ENCODE data around the gene KRT79. TPM values are rescaled to one million over a fixed set of nuclear protein-coding genes. Genes with fewer than 3 reads are reported as not detected.

KRT79 gene
- total and polyA plus RNA-seq, 9 of the 15 experiments (the other 6 are each of a cell fraction or from before 2014, with no cell fraction given), result 0.03 to 2.3 (median 0.23) TPM; not detected in 2

DNA sequence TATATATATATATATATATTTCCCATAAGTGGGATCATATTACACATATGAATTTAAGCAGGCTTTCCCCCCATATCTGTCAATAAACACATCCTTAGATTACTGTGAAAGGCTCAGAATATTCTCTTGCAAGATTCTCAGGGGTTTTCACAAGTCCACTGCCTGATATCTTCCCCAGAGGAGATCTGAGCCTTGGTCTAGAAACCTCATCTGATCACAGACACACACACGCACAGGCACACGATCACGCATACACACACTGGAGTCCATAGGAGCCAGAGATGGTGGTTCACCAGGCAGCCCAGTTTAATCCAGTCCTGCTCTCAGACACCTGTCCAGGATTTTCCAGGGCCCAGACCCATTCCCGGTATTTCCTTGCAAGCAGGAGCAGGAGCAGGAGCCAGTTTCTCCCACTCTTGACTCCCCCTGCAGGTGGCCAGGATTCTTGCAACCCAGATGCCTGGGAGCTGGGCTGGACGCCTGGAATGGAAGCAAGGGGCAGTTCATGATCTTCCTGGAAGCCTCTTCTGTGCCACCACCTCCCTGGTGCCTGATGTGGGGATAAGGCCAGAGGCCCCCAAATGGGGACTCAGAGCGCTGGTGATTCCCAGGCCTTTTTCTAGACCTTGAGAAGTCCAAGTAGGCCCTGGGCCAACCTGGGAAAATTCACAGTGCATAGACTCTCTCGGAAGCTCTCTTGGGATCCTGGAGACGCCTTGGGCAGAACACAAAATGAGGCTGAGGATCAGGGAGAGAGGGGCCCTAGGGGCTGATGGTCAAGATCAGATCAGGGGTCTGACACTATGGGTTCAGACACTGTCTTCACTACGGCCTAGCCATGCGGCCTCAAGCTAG lies 31.2 kb upstream of the KRT79 start (continued):
- TF ChIP-seq MYNN (IDR thresholded peaks at IDR 0.05), result no peak
- TF ChIP-seq MYNN (CRISPR knock-in tag; IDR thresholded peaks at IDR 0.05), result no peak
- TF ChIP-seq, protein P1, sequence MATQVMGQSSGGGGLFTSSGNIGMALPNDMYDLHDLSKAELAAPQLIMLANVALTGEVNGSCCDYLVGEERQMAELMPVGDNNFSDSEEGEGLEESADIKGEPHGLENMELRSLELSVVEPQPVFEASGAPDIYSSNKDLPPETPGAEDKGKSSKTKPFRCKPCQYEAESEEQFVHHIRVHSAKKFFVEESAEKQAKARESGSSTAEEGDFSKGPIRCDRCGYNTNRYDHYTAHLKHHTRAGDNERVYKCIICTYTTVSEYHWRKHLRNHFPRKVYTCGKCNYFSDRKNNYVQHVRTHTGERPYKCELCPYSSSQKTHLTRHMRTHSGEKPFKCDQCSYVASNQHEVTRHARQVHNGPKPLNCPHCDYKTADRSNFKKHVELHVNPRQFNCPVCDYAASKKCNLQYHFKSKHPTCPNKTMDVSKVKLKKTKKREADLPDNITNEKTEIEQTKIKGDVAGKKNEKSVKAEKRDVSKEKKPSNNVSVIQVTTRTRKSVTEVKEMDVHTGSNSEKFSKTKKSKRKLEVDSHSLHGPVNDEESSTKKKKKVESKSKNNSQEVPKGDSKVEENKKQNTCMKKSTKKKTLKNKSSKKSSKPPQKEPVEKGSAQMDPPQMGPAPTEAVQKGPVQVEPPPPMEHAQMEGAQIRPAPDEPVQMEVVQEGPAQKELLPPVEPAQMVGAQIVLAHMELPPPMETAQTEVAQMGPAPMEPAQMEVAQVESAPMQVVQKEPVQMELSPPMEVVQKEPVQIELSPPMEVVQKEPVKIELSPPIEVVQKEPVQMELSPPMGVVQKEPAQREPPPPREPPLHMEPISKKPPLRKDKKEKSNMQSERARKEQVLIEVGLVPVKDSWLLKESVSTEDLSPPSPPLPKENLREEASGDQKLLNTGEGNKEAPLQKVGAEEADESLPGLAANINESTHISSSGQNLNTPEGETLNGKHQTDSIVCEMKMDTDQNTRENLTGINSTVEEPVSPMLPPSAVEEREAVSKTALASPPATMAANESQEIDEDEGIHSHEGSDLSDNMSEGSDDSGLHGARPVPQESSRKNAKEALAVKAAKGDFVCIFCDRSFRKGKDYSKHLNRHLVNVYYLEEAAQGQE (IDR thresholded peaks at IDR 0.05; ENCODE audit: borderline replicate concordance), result peak; percentile 78
- TF ChIP-seq, protein P1 (CRISPR knock-in tag; IDR thresholded peaks at IDR 0.05; ENCODE audit: low read depth), result no peak
- TF ChIP-seq, protein P2, sequence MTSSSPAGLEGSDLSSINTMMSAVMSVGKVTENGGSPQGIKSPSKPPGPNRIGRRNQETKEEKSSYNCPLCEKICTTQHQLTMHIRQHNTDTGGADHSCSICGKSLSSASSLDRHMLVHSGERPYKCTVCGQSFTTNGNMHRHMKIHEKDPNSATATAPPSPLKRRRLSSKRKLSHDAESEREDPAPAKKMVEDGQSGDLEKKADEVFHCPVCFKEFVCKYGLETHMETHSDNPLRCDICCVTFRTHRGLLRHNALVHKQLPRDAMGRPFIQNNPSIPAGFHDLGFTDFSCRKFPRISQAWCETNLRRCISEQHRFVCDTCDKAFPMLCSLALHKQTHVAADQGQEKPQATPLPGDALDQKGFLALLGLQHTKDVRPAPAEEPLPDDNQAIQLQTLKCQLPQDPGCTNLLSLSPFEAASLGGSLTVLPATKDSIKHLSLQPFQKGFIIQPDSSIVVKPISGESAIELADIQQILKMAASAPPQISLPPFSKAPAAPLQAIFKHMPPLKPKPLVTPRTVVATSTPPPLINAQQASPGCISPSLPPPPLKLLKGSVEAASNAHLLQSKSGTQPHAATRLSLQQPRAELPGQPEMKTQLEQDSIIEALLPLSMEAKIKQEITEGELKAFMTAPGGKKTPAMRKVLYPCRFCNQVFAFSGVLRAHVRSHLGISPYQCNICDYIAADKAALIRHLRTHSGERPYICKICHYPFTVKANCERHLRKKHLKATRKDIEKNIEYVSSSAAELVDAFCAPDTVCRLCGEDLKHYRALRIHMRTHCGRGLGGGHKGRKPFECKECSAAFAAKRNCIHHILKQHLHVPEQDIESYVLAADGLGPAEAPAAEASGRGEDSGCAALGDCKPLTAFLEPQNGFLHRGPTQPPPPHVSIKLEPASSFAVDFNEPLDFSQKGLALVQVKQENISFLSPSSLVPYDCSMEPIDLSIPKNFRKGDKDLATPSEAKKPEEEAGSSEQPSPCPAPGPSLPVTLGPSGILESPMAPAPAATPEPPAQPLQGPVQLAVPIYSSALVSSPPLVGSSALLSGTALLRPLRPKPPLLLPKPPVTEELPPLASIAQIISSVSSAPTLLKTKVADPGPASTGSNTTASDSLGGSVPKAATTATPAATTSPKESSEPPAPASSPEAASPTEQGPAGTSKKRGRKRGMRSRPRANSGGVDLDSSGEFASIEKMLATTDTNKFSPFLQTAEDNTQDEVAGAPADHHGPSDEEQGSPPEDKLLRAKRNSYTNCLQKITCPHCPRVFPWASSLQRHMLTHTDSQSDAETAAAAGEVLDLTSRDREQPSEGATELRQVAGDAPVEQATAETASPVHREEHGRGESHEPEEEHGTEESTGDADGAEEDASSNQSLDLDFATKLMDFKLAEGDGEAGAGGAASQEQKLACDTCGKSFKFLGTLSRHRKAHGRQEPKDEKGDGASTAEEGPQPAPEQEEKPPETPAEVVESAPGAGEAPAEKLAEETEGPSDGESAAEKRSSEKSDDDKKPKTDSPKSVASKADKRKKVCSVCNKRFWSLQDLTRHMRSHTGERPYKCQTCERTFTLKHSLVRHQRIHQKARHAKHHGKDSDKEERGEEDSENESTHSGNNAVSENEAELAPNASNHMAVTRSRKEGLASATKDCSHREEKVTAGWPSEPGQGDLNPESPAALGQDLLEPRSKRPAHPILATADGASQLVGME (CRISPR knock-in tag; IDR thresholded peaks at IDR 0.05), result no peak
- TF ChIP-seq TBP (optimal IDR thresholded peaks at IDR 0.05; ENCODE audit: low read depth, low read length), result no peak
- TF ChIP-seq, protein P3, sequence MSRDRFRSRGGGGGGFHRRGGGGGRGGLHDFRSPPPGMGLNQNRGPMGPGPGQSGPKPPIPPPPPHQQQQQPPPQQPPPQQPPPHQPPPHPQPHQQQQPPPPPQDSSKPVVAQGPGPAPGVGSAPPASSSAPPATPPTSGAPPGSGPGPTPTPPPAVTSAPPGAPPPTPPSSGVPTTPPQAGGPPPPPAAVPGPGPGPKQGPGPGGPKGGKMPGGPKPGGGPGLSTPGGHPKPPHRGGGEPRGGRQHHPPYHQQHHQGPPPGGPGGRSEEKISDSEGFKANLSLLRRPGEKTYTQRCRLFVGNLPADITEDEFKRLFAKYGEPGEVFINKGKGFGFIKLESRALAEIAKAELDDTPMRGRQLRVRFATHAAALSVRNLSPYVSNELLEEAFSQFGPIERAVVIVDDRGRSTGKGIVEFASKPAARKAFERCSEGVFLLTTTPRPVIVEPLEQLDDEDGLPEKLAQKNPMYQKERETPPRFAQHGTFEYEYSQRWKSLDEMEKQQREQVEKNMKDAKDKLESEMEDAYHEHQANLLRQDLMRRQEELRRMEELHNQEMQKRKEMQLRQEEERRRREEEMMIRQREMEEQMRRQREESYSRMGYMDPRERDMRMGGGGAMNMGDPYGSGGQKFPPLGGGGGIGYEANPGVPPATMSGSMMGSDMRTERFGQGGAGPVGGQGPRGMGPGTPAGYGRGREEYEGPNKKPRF (IDR thresholded peaks at IDR 0.05; ENCODE audit: low read depth, low read length), result no peak
- no peak for TF ChIP-seq SAP30 (IDR thresholded peaks at IDR 0.05; ENCODE audit: borderline replicate concordance, insufficient read depth, low read depth, low read length, poor library complexity, severe bottlenecking)
- TF ChIP-seq RAD21 (CRISPR knock-in tag; conservative IDR thresholded peaks at IDR 0.05 in 1 of 2, IDR thresholded peaks at IDR 0.05 in 1 of 2), result peak; percentile 83 to 87
- TF ChIP-seq ZNF699 (CRISPR knock-in tag; IDR thresholded peaks at IDR 0.05; ENCODE audit: insufficient replicate concordance), result no peak

Measured in K562 (cell line).